Endothelial cell of umbilical vein (primary cell): ENCODE measurements around the gene MRPS18B. TPM values are rescaled to one million over a fixed set of nuclear protein-coding genes. Genes with fewer than 3 reads are reported as not detected.

ENCODE experiments used
- BruUV-seq: library from RNA; stranded (reverse); fragments of 400-500 nt; replicated peaks from 2 replicates; lab custom pipeline; 2021; lab: Mats Ljungman, UMichigan
- CTCF ChIA-PET: fragments of 300-600, 350-600 bp; sonication (Branson Sonifier 250); formaldehyde crosslinking; loops from one replicate; lab custom pipeline; 2021; ENCODE audit warnings: antibody characterized with exemption, inconsistent platforms; lab: Charles Lee
- POLR2A ChIA-PET: fragments of 300-600, 350-600 bp; sonication (Branson Sonifier 250); formaldehyde crosslinking; loops from one replicate; lab custom pipeline; 2021; ENCODE audit warnings: antibody characterized with exemption, inconsistent platforms; lab: Charles Lee
- DNase-seq: peaks from one replicate; pipeline ENCODE4 v3.0.0-alpha.2; 2011; ENCODE audit warnings: low read depth, low spot score
- FAIRE-seq: peaks from 2 replicates; lab custom pipeline; 2011; peaks lifted over from hg19 to GRCh38; lab: Jason Lieb, UNC
- H2AFZ ChIP-seq: 2 replicates; pipeline ENCODE4 v1.6.0; 2012; ENCODE audit warnings: low read depth, low read length, control low read depth, inconsistent platforms
- H3K27ac ChIP-seq: 2 replicates; pipeline ENCODE4 v1.5.1; 2011; ENCODE audit warnings: low read depth, mild to moderate bottlenecking, control low read depth, low read length, moderate library complexity; ENCODE audit not compliant: insufficient read depth
- H3K27me3 ChIP-seq, 2 experiments: 2 replicates each; pipeline versions ENCODE4 v1.6.0 to v1.6.1; 2011; ENCODE audit warnings: low read length in 2 of 2, mixed read lengths in 1 of 2; ENCODE audit not compliant: control insufficient read depth in 2 of 2, insufficient read depth in 2 of 2
- H3K36me3 ChIP-seq, 2 experiments: 2 replicates in 1 of 2; 3 replicates in 1 of 2; pipeline ENCODE4 v1.5.1; 2011; ENCODE audit warnings: low read length in 2 of 2, mild to moderate bottlenecking in 1 of 2, moderate library complexity in 1 of 2; ENCODE audit not compliant: control insufficient read depth in 2 of 2, insufficient read depth in 2 of 2; ENCODE audit errors: extremely low read depth in 1 of 2
- H3K4me1 ChIP-seq: 3 replicates; pipeline ENCODE4 v1.5.1; 2011; ENCODE audit warnings: mild to moderate bottlenecking, low read length; ENCODE audit not compliant: control insufficient read depth, insufficient read depth; ENCODE audit errors: extremely low read depth
- H3K4me2 ChIP-seq: 2 replicates; pipeline ENCODE4 v1.6.1; 2011; ENCODE audit warnings: low read length, control low read depth, mixed read lengths; ENCODE audit not compliant: insufficient read depth
- H3K4me3 ChIP-seq, 3 experiments: fragments of 200-600 bp in 1 of 3; sonication (generic), shearing (Covaris generic) in 1 of 3; replicated peaks in 1 of 3; 2 replicates each; pipeline ENCODE4 v1.5.1; 2011 to 2016; ENCODE audit warnings: control low read depth in 3 of 3, low read length in 3 of 3, mild to moderate bottlenecking in 2 of 3, inconsistent platforms in 1 of 3, low read depth in 1 of 3, moderate library complexity in 1 of 3; ENCODE audit not compliant: insufficient read depth in 1 of 3
- H3K79me2 ChIP-seq: 2 replicates; pipeline ENCODE4 v1.6.0; 2012; ENCODE audit warnings: low read length, inconsistent platforms; ENCODE audit not compliant: control insufficient read depth, insufficient read depth
- H3K9ac ChIP-seq: replicated peaks from 2 replicates; pipeline ENCODE3; 2011; ENCODE audit warnings: low read length, control low read depth; ENCODE audit not compliant: insufficient read depth; ENCODE audit errors: extremely low read depth
- H3K9me1 ChIP-seq: replicated peaks from 3 replicates; pipeline ENCODE4 v1.6.0; 2011; ENCODE audit warnings: mild to moderate bottlenecking, low read length; ENCODE audit not compliant: control insufficient read depth, insufficient read depth; ENCODE audit errors: extremely low read depth
- H3K9me3 ChIP-seq: replicated peaks from 2 replicates; pipeline ENCODE4 v1.5.1; 2012; ENCODE audit warnings: low read length, inconsistent platforms; ENCODE audit not compliant: control insufficient read depth, insufficient read depth
- H4K20me1 ChIP-seq: replicated peaks from 2 replicates; pipeline ENCODE3; 2011; ENCODE audit warnings: mild to moderate bottlenecking, low read length; ENCODE audit not compliant: control insufficient read depth, insufficient read depth; ENCODE audit errors: extremely low read depth
- CTCF ChIP-seq, 2 donors: IDR thresholded peaks; 1 replicate in 1 of 2; 2 replicates in 1 of 2; pipeline ENCODE4 v1.5.1; 2011; ENCODE audit warnings: low read length in 2 of 2, mild to moderate bottlenecking in 2 of 2, moderate library complexity in 2 of 2, control low read depth in 1 of 2, inconsistent platforms in 1 of 2, low read depth in 1 of 2; ENCODE audit not compliant: insufficient read depth in 1 of 2; ENCODE audit errors: extremely low read depth in 1 of 2
- EZH2 ChIP-seq: IDR thresholded peaks from 2 replicates; pipeline ENCODE4 v1.6.1; 2012; ENCODE audit warnings: borderline replicate concordance, low read depth, mild to moderate bottlenecking, moderate library complexity, low read length, inconsistent platforms; ENCODE audit not compliant: severe bottlenecking
- FOS ChIP-seq: IDR thresholded peaks from 2 replicates; pipeline ENCODE4 v1.6.1; 2011; ENCODE audit warnings: mild to moderate bottlenecking, low read length, moderate library complexity, borderline replicate concordance; ENCODE audit not compliant: insufficient read depth
- GATA2 ChIP-seq: IDR thresholded peaks from 2 replicates; pipeline ENCODE4 v1.7.0; 2011; ENCODE audit warnings: low read depth, mild to moderate bottlenecking, moderate library complexity, mixed read lengths, low read length; ENCODE audit not compliant: insufficient read length, insufficient read depth
- JUN ChIP-seq: IDR thresholded peaks from 2 replicates; pipeline ENCODE4 v1.6.1; 2011; ENCODE audit warnings: borderline replicate concordance, low read depth; ENCODE audit not compliant: insufficient read length, insufficient read depth
- MAX ChIP-seq: IDR thresholded peaks from 2 replicates; pipeline ENCODE4 v1.6.1; 2011; ENCODE audit not compliant: insufficient read depth, insufficient read length
- MYC ChIP-seq: IDR thresholded peaks from one replicate; pipeline ENCODE4 v1.6.1; 2011; ENCODE audit warnings: mild to moderate bottlenecking, low read depth, low read length
- POLR2A ChIP-seq: IDR thresholded peaks from 2 replicates; pipeline ENCODE4 v1.6.1; 2012; ENCODE audit warnings: low read depth, mild to moderate bottlenecking, control low read depth, low read length
- POLR2AphosphoS5 ChIP-seq: IDR thresholded peaks from 2 replicates; pipeline ENCODE4 v1.6.1; 2012; ENCODE audit warnings: low read depth, mild to moderate bottlenecking, control low read depth, low read length, moderate library complexity; ENCODE audit not compliant: insufficient read depth
- dilution Hi-C: fragments of 300-500 bp; cut with MboI; formaldehyde crosslinking; loops from one replicate; pipeline ENCODE4 v1.15.0; 2019; ENCODE audit warnings: low sequenced_read_pairs; ENCODE audit not compliant: extremely low pct_ligation_motif_present
- intact Hi-C: fragments of 100-400 bp; cut with micrococcal nuclease; formaldehyde crosslinking; loops from one replicate; pipeline ENCODE4 v1.10.0; 2022
- polyA plus RNA-seq, 4 experiments: library from polyadenylated mRNA; depleted of rRNA in 3 of 4; stranded (reverse) in 3 of 4; unstranded in 1 of 4; fragments of >200 nt; gene quantifications; 2 replicates each; pipeline versions ENCODE4 v1.2.1 to v1.2.3, GENCODE V29; 2011 to 2012; ENCODE audit warnings: missing spikeins in 1 of 4
- total RNA-seq: library from RNA; stranded (reverse); gene quantifications from 2 replicates; pipeline ENCODE4 v1.2.3, GENCODE V29; 2021

Gene MRPS18B
- total and polyA plus RNA-seq, 2 donors (not counting 3 experiments of a cell fraction or from before 2014, with no cell fraction given), result 32.6 to 49.1 TPM

GRCh38 chr6:30598912-30599624 lies 18.6 kb upstream of the MRPS18B start:
- ChIA-PET CTCF (interaction anchor here (1.1 to 8.8 kb wide), 8 partner anchors 9 to 488 kb away, joined by 3 to 149 read pairs (median 20); no protein-coding TSS in a partner anchor), POLR2A (interaction anchor here (0.7 to 6.2 kb wide), 2 partner anchors 15 to 50 kb away, joined by 4 to 63 read pairs; no protein-coding TSS in a partner anchor)
- H3K9me3 ChIP-seq, result no peaks in the 10 kb centered on the region
- no peak overlapping the region for H2AFZ ChIP-seq
- intact Hi-C loops, result no loop called here
- peaks cover 25 to 37% of the 10 kb centered on the region in 2 experiments for H3K36me3 ChIP-seq
- H4K20me1 ChIP-seq, result no peaks in the 10 kb centered on the region
- H3K27me3 ChIP-seq, result no peaks in the 10 kb centered on the region
- FAIRE-seq (peak; percentile 60), DNase-seq (no peak)
- H3K27ac ChIP-seq, result no peak overlapping the region
- no peaks in the 10 kb centered on the region for H3K9me1 ChIP-seq
- dilution Hi-C loops, result no loop called here
- H3K4me1 ChIP-seq, result peaks cover 8% of the 10 kb centered on the region
- H3K4me3 ChIP-seq, result no peak overlapping the region
- TF ChIP-seq MAX (no peak), POLR2A (no peak), GATA2 (no peak), POLR2AphosphoS5 (no peak), MYC (no peak), EZH2 (no peak), JUN (no peak), CTCF (IDR thresholded peaks at IDR 0.05; ENCODE audit: extremely low read depth in 1 of 2, insufficient read depth in 1 of 2, low read depth in 1 of 2, low read length in 2 of 2) (no peak), FOS (no peak)
- no peak overlapping the region for H3K9ac ChIP-seq
- BruUV-seq, result no TSS peak
- no peak overlapping the region for H3K4me2 ChIP-seq
- no peaks in the 10 kb centered on the region for H3K79me2 ChIP-seq
